ENCODE data around the gene NEDD8.

DNA sequence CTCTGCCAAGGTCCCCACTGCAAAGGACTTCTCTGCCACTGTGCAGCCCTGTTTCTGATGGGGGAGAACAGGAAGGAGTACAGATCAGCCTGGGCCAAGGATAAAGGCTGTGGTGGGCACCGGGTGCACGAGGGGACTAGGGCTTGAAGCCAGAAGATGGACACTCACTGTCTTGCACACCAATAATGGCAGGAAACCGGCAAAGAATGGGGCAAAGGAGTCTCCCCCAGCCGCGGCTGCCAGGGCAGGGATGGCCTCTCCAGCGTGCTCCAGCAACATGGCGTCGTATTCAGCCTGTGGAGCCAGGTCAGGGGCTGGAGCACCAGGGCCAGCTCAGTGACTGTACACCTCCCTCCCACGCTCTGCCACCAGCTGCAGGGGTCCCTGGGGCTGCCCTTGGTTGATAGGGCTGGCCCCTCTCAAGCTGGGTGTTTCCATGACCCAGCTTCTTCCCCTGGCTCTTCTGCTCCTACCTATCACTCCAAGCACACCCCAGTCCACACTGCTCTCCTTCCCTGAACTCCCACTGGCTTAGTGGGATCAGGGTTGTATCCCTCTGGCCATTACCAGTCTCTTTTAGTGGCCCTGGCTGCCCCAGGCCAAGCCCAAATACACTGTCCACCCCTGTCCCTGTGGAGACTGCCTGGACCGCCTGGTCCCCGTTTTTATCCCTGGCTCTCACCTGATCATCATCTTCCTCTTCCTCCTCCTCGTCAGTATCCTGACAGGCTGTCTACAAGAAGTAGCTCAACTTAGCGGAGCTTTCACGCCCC is 49.9 kb downstream of the NEDD8 start:
- TF ChIP-seq, protein P1, sequence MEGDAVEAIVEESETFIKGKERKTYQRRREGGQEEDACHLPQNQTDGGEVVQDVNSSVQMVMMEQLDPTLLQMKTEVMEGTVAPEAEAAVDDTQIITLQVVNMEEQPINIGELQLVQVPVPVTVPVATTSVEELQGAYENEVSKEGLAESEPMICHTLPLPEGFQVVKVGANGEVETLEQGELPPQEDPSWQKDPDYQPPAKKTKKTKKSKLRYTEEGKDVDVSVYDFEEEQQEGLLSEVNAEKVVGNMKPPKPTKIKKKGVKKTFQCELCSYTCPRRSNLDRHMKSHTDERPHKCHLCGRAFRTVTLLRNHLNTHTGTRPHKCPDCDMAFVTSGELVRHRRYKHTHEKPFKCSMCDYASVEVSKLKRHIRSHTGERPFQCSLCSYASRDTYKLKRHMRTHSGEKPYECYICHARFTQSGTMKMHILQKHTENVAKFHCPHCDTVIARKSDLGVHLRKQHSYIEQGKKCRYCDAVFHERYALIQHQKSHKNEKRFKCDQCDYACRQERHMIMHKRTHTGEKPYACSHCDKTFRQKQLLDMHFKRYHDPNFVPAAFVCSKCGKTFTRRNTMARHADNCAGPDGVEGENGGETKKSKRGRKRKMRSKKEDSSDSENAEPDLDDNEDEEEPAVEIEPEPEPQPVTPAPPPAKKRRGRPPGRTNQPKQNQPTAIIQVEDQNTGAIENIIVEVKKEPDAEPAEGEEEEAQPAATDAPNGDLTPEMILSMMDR (IDR thresholded peaks at IDR 0.05): no peak
- no peak for TF ChIP-seq POLR2A (IDR thresholded peaks at IDR 0.05)
